Neural progenitor cell (in vitro differentiated cells): ENCODE measurements around the gene CACFD1. TPM values are rescaled to one million over a fixed set of nuclear protein-coding genes. Genes with fewer than 3 reads are reported as not detected.
A peak's percentile ranks its signal among the peaks of the same experiment; 100 is the strongest.

ENCODE experiments used
- DNase-seq: peaks from one replicate; pipeline ENCODE4 v3.0.0-alpha.2; 2016; ENCODE audit warnings: low spot score
- H2AFZ ChIP-seq: fragments of 200-600 bp; sonication (generic); replicated peaks from 2 replicates; pipeline ENCODE4 v1.6.1; 2016; ENCODE audit warnings: antibody characterized with exemption
- H3F3A ChIP-seq: fragments of 200-600 bp; sonication (generic); 2 replicates; pipeline ENCODE4 v1.6.1; 2016; ENCODE audit warnings: antibody characterized with exemption, low read depth
- H3K27ac ChIP-seq: fragments of 200-600 bp; sonication (generic); 2 replicates; pipeline ENCODE4 v1.5.1; 2016; ENCODE audit warnings: mild to moderate bottlenecking
- H3K27me3 ChIP-seq: fragments of 200-600 bp; sonication (generic); 2 replicates; pipeline ENCODE4 v1.6.1; 2016; ENCODE audit warnings: mild to moderate bottlenecking, moderate library complexity
- H3K36me3 ChIP-seq: fragments of 200-600 bp; sonication (generic); 2 replicates; pipeline ENCODE4 v1.5.1; 2016
- H3K4me1 ChIP-seq: fragments of 200-600 bp; sonication (generic); 2 replicates; pipeline ENCODE4 v1.6.1; 2016; ENCODE audit warnings: mixed run types
- H3K4me2 ChIP-seq: fragments of 200-600 bp; sonication (generic); 2 replicates; pipeline ENCODE4 v1.6.1; 2016
- H3K4me3 ChIP-seq: fragments of 200-600 bp; sonication (generic); 2 replicates; pipeline ENCODE4 v1.5.1; 2016
- H3K79me2 ChIP-seq: fragments of 200-600 bp; sonication (generic); 2 replicates; pipeline ENCODE4 v1.6.1; 2016; ENCODE audit warnings: low read depth
- H3K9ac ChIP-seq: fragments of 200-600 bp; sonication (generic); 2 replicates; pipeline ENCODE4 v1.6.1; 2016
- H3K9me3 ChIP-seq: fragments of 200-600 bp; sonication (generic); 2 replicates; pipeline ENCODE4 v1.5.1; 2016; ENCODE audit warnings: low read depth
- H4K20me1 ChIP-seq: fragments of 200-600 bp; sonication (generic); 2 replicates; pipeline ENCODE4 v1.6.1; 2016; ENCODE audit warnings: low read depth
- H3K27ac Mint-ChIP-seq: 3 replicates; pipeline ENCODE4 v1.8.0; 2021; ENCODE audit warnings: mixed read lengths
- H3K27me3 Mint-ChIP-seq: 2 replicates; pipeline ENCODE4 v1.8.0; 2022; ENCODE audit warnings: low read depth, mild to moderate bottlenecking, inconsistent platforms, moderate library complexity, mixed read lengths; ENCODE audit not compliant: insufficient read depth
- H3K36me3 Mint-ChIP-seq: 3 replicates; pipeline ENCODE4 v1.8.0; 2021; ENCODE audit warnings: mixed read lengths
- H3K4me1 Mint-ChIP-seq: 3 replicates; pipeline ENCODE4 v1.8.0; 2021; ENCODE audit warnings: mixed read lengths
- H3K4me3 Mint-ChIP-seq: 3 replicates; pipeline ENCODE4 v1.8.0; 2021; ENCODE audit warnings: mild to moderate bottlenecking, moderate library complexity, mixed read lengths
- H3K9me3 Mint-ChIP-seq: 3 replicates; pipeline ENCODE4 v1.8.0; 2020; ENCODE audit warnings: mixed read lengths
- EZH2 ChIP-seq: fragments of 200-600 bp; sonication (generic); IDR thresholded peaks from 2 replicates; pipeline ENCODE4 v1.6.1; 2017; ENCODE audit warnings: antibody characterized with exemption, mild to moderate bottlenecking, moderate library complexity
- EZH2phosphoT487 ChIP-seq: fragments of 200-600 bp; sonication (generic); IDR thresholded peaks from 2 replicates; pipeline ENCODE4 v1.6.1; 2017; ENCODE audit warnings: antibody characterized with exemption
- total RNA-seq: library from RNA; depleted of rRNA; stranded (reverse); fragments of >200 nt; gene quantifications from 2 replicates; pipeline ENCODE4 v1.2.3, GENCODE V29; 2015; ENCODE audit warnings: low replicate concordance
- TF ChIP-seq, protein P1 (sequence below): fragments of 200-600 bp; sonication (generic); IDR thresholded peaks from 2 replicates; pipeline ENCODE4 v1.5.1; 2017; ENCODE audit warnings: antibody characterized with exemption, mild to moderate bottlenecking

CACFD1 gene
- total RNA-seq, 1 donor from 2014 or later: 15.7 TPM

DNA sequence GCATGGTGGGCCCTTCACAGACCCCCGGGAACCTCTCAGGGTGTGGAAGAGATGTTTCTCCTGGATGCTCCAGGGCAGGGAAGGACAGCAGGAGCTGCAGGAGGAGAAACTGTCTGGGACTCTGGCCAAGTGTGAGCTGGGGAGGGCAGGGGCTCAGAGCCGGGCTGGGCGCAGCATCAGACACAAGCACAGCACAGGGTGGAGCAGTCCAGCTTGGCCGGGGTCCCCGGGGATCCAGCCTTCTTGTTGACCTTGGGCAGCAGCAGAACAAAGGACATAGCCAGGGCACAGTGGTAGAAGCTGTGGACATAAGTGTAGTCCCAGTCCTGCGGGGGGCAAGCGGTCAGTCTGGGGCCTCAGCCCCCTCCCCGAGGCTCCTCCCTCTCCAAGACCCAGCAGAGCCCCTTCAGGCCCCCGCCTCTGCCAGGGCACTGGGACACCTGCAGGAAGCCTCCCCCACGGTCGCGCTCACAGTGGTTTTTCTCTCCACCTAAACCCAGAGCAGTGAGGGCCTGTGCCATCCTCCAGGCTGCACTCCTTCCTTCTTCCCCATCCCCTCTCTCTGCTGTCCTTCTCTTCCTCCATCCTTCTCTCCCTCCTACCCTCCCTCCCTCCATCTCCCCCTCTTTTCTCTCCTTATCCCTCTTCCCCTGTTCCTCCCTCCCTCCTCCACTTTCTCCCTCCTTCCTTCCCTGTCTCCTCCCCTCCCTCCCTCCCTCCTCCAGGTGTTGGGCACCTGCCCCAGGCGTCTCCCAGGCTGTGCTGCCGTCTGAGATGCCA is 54.9 kb downstream of the CACFD1 start:
- Histone ChIP-seq H3K36me3 (no peaks in the 10 kb centered on the region), H3K79me2 (no peaks in the 10 kb centered on the region), H3K9me3 (no peaks in the 10 kb centered on the region), H4K20me1 (no peaks in the 10 kb centered on the region), H3F3A (peaks cover 22% of the 10 kb centered on the region), H2AFZ (no peak overlapping the region), H3K27me3 (no peaks in the 10 kb centered on the region), H3K4me1 (peaks cover 4% of the 10 kb centered on the region), H3K9ac (no peak overlapping the region), H3K4me3 (no peak overlapping the region), H3K4me2 (no peak overlapping the region), H3K27ac (no peak overlapping the region)
- no peaks in the 10 kb centered on the region for H3K9me3 Mint-ChIP-seq
- H3K4me1 Mint-ChIP-seq: peaks cover 11% of the 10 kb centered on the region
- TF ChIP-seq EZH2phosphoT487: no peak
- no peak for TF ChIP-seq EZH2
- TF ChIP-seq, protein P1, sequence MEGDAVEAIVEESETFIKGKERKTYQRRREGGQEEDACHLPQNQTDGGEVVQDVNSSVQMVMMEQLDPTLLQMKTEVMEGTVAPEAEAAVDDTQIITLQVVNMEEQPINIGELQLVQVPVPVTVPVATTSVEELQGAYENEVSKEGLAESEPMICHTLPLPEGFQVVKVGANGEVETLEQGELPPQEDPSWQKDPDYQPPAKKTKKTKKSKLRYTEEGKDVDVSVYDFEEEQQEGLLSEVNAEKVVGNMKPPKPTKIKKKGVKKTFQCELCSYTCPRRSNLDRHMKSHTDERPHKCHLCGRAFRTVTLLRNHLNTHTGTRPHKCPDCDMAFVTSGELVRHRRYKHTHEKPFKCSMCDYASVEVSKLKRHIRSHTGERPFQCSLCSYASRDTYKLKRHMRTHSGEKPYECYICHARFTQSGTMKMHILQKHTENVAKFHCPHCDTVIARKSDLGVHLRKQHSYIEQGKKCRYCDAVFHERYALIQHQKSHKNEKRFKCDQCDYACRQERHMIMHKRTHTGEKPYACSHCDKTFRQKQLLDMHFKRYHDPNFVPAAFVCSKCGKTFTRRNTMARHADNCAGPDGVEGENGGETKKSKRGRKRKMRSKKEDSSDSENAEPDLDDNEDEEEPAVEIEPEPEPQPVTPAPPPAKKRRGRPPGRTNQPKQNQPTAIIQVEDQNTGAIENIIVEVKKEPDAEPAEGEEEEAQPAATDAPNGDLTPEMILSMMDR: no peak
- H3K36me3 Mint-ChIP-seq: no peaks in the 10 kb centered on the region
- H3K27ac Mint-ChIP-seq: no peak overlapping the region
- no peak overlapping the region for H3K4me3 Mint-ChIP-seq
- peaks cover 5% of the 10 kb centered on the region for H3K27me3 Mint-ChIP-seq
- DNase-seq: no peak

DNA sequence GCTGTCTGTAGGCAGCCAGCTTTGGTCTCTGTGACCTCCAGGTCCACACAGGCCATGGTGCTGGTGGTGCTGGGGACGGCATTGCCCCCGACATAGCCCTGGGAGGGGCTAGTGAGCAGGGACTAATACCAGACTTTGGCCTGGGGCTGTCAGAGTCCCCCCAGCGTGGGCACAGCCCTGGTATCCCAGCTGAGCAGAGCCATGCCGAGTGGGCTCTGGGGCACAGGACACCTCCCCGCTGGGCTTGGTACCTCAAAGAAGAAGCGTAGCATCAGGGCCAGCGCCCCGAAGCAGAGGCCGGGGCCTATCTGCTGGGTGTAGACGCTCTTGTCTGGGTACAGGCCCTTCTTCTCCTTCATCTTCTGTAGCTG is 55.4 kb downstream of the CACFD1 start:
- H2AFZ ChIP-seq: no peak overlapping the region
- TF ChIP-seq EZH2 (no peak), EZH2phosphoT487 (no peak)
- TF ChIP-seq, protein P1: no peak
- no peaks in the 10 kb centered on the region for H3K4me1 ChIP-seq
- no peaks in the 10 kb centered on the region for H3K9me3 ChIP-seq
- Mint-ChIP-seq H3K4me1 (peaks cover 12% of the 10 kb centered on the region), H3K36me3 (no peaks in the 10 kb centered on the region), H3K27ac (no peak overlapping the region), H3K9me3 (no peaks in the 10 kb centered on the region), H3K27me3 (peaks cover 5% of the 10 kb centered on the region), H3K4me3 (no peak overlapping the region)
- H3F3A ChIP-seq: peaks cover 16% of the 10 kb centered on the region
- H3K27ac ChIP-seq: no peak overlapping the region
- H4K20me1 ChIP-seq: no peaks in the 10 kb centered on the region
- no peak overlapping the region for H3K4me2 ChIP-seq
- no peak overlapping the region for H3K9ac ChIP-seq
- no peak for DNase-seq
- no peaks in the 10 kb centered on the region for H3K79me2 ChIP-seq
- no peak overlapping the region for H3K4me3 ChIP-seq
- no peaks in the 10 kb centered on the region for H3K27me3 ChIP-seq
- H3K36me3 ChIP-seq: no peaks in the 10 kb centered on the region

DNA sequence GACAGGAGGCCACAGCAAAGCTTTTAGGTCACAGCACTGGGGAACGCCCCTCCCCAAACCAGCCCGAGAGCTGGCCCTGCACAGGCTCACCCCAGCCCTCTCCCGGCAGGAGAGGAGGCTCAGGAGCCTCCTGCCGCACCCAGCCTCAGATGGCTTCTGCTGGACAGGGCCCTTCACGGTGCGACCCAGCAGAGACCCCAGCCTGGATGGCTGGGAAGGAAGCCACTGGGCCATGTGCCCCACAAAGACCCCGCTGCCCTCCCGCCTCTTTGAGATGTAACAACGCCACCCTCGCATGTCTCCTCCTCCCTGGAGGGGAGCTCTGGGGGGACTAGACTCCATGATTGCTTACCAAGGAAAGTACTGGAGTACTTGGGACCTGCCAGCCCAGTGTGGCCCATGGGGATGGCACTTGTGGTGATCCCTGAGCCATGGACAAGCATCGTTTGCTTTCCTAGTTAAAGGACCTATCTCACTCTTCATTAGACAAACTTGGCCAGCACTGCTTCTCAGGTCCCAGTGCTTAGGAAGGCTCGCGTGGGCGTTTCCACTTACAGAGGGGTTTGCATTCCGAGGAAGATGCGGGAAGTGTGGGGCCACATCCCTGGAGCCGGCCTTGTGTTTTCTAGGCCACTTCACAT is 56.0 kb downstream of the CACFD1 start:
- no peak overlapping the region for H3K9ac ChIP-seq
- Mint-ChIP-seq H3K4me3 (no peak overlapping the region), H3K36me3 (no peaks in the 10 kb centered on the region), H3K27me3 (peaks cover 5% of the 10 kb centered on the region), H3K4me1 (peaks cover 11% of the 10 kb centered on the region), H3K27ac (peak overlapping the region; percentile 59), H3K9me3 (no peaks in the 10 kb centered on the region)
- no peaks in the 10 kb centered on the region for H3K4me1 ChIP-seq
- H3K9me3 ChIP-seq: no peaks in the 10 kb centered on the region
- H4K20me1 ChIP-seq: no peaks in the 10 kb centered on the region
- no peaks in the 10 kb centered on the region for H3K27me3 ChIP-seq
- TF ChIP-seq EZH2: no peak
- TF ChIP-seq, protein P1: no peak
- TF ChIP-seq EZH2phosphoT487: no peak
- peaks cover 12% of the 10 kb centered on the region for H3F3A ChIP-seq
- no peak overlapping the region for H3K27ac ChIP-seq
- no peak for DNase-seq
- no peaks in the 10 kb centered on the region for H3K79me2 ChIP-seq
- no peaks in the 10 kb centered on the region for H3K36me3 ChIP-seq
- H3K4me3 ChIP-seq: no peak overlapping the region
- H2AFZ ChIP-seq: no peak overlapping the region
- no peak overlapping the region for H3K4me2 ChIP-seq
